Femur (tissue), 1 donor: ENCODE data around the gene WASHC2A.
"Not testable (repeated sequence)": the region's sequence is repeated elsewhere in the genome, so short reads cannot be mapped to it uniquely, and the experiment has no call there.

Experiments
- DNase-seq: peaks from one replicate; pipeline ENCODE4 v3.0.0-alpha.2; 2017

The WASHC2A gene

DNA sequence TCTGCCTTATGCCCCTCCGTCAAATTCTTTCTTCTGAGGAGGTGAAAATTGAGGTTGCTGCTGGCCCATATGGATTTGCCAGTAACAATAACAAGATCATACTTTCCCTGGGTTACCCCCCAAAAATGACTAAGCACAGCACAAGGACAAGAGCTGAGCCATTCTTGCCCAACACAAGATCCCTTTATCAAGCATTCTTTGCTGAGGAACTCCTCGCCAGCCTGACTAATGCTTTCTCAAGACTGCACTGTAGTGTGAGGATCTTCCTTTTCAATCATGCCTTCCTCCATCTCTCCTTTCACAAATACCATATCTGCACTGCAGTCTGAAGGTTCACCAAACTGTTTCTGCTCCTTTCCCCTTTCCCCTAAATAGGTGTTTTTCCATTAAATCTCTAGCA, 92.1 kb downstream of the WASHC2A start:
- not testable (repeated sequence) for DNase-seq

DNA sequence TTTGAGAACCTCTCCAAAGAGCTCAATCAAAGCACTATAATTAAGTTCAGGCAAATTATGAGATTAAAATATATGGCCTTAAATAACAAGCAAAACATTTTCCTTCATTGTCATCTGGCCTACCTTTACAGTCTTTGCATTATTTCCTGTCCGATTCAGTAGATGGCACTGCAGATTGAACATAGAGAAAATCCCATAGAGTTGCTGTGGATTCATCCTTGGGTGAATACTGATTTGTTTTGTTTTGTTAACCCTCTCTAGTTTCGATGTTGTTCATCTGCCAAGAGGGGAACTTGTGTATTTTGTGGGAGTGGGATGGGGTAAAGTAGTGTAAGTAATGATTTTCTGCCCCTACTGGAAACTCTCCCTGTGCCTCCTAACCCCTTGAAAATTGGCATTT, 97.3 kb downstream of the WASHC2A start:
- not testable (repeated sequence) for DNase-seq

DNA sequence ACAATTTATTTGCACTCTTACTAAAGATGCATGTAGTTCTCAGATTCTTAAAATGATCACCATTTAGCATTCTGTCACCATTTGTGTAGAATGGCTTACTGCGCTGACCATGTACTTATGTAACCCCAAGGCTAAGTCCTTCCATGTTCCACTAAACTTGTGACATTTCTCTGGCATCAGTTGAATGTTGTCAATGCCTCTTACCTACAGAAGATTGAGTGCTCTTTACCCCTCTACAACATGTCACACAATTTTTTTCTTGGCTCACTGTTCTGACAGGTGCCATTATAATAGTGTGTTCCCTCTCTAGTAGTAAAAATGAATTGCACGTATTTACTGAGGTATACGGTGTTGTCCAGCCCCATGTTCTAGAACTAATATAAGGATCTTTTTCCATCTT, 100.1 kb downstream of the WASHC2A start:
- DNase-seq = not testable (repeated sequence)

DNA sequence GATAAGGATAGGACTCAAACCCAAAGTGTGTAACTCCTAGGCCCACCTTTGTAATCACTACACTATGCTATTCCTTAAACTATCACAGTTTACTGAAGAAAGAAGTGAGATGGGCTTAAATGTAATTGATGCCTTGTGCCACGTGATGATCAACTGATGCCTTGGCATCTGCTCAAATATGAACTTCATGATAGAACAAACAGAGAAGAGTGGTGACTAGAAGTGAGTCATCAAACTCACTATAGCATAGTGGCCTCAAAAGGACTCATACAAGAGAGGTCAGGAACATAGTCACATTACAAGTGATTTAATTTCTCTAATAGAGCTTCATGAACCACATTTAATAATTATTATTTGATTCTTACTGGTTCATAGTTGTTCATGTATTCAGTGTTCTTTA, 101.8 kb downstream of the WASHC2A start:
- DNase-seq = not testable (repeated sequence)

DNA sequence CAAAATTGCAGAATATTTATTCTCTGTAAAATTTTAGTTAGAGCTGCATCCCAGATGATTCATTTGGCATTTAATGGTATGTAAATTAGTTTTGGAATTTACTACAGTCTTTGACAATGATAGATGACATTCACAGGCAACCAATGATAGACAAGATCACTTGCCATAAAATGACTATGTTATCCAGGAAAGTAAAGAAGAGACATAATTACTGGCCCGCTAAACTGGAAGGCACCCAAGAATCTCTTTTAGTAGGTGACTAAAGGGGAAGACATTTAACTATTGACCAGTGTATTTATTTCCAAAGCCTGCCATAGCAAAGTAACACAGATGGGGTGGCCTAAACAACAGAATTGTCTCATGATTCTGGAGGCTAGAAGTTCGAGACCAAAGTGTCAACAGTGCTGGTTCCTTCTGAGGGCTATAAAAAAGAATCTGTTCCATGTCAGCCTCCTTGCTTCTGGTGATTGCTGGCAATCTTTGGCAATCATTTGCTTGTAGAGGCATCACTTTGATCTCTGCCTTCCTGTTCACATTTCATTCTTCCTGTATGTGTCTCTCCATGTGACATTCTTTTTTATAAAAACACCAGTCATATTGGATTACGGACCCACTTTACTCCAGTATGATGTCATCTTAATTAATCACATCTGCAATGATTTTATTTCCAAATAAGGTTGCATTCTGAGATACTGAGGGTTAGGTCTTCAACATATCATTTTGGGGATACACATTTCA, 107.2 kb downstream of the WASHC2A start:
- not testable (repeated sequence) for DNase-seq
